WERI-Rb-1 (cell line): ENCODE measurements around the gene PAK5.

Experiments used
- DNase-seq: peaks from one replicate; pipeline ENCODE4 v3.0.0-alpha.2; 2020
- H3K27ac ChIP-seq: fragments of 250-450 bp; sonication (Bioruptor Pico); 2 replicates; pipeline ENCODE4 v1.5.1; 2020; ENCODE audit warnings: mild to moderate bottlenecking, moderate library complexity
- H3K27me3 ChIP-seq: fragments of 250-450 bp; sonication (Bioruptor Pico); 2 replicates; pipeline ENCODE4 v1.5.1; 2021; ENCODE audit warnings: mild to moderate bottlenecking, low read depth, moderate library complexity; ENCODE audit not compliant: insufficient read depth, severe bottlenecking
- H3K36me3 ChIP-seq: fragments of 250-450 bp; sonication (Bioruptor Pico); 2 replicates; pipeline ENCODE4 v1.5.1; 2020; ENCODE audit warnings: mild to moderate bottlenecking, moderate library complexity
- H3K4me3 ChIP-seq: 2 replicates; pipeline ENCODE4 v1.5.1; 2011; ENCODE audit warnings: low read depth, mild to moderate bottlenecking, control low read depth, low read length
- H3K9me3 ChIP-seq: fragments of 250-450 bp; sonication (Bioruptor Pico); 2 replicates; pipeline ENCODE4 v1.5.1; 2021; ENCODE audit warnings: mild to moderate bottlenecking, moderate library complexity; ENCODE audit not compliant: severe bottlenecking
- TF ChIP-seq, protein P1 (sequence below): IDR thresholded peaks from 2 replicates; pipeline ENCODE4 v1.5.1; 2011; ENCODE audit warnings: low read depth, mild to moderate bottlenecking, control low read depth, inconsistent platforms, low read length

The PAK5 gene

DNA sequence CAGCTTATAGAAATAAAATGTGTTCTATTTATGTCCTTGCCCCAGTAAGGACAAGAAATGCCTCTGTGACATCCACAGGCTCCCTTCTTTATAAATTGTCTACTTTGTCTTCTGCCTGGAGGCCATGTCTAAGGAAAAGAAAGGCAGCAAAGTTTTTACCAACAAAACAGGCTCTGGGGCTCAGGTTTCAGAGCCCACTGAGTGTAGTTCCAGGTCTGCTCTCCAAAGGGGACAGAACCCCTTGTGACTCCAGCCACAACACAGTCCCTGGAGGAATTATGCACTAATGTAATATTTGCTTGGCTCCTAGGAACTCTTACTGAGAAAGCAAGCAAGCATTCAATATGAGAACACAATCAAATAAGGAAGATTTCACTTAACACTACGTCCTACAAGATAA, 80.1 kb downstream of the PAK5 start:
- TF ChIP-seq, protein P1, sequence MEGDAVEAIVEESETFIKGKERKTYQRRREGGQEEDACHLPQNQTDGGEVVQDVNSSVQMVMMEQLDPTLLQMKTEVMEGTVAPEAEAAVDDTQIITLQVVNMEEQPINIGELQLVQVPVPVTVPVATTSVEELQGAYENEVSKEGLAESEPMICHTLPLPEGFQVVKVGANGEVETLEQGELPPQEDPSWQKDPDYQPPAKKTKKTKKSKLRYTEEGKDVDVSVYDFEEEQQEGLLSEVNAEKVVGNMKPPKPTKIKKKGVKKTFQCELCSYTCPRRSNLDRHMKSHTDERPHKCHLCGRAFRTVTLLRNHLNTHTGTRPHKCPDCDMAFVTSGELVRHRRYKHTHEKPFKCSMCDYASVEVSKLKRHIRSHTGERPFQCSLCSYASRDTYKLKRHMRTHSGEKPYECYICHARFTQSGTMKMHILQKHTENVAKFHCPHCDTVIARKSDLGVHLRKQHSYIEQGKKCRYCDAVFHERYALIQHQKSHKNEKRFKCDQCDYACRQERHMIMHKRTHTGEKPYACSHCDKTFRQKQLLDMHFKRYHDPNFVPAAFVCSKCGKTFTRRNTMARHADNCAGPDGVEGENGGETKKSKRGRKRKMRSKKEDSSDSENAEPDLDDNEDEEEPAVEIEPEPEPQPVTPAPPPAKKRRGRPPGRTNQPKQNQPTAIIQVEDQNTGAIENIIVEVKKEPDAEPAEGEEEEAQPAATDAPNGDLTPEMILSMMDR: no peak
- Histone ChIP-seq H3K27ac (no peak overlapping the region), H3K4me3 (no peak overlapping the region), H3K9me3 (no peaks in the 10 kb centered on the region), H3K36me3 (no peaks in the 10 kb centered on the region), H3K27me3 (no peaks in the 10 kb centered on the region)
- DNase-seq: no peak

DNA sequence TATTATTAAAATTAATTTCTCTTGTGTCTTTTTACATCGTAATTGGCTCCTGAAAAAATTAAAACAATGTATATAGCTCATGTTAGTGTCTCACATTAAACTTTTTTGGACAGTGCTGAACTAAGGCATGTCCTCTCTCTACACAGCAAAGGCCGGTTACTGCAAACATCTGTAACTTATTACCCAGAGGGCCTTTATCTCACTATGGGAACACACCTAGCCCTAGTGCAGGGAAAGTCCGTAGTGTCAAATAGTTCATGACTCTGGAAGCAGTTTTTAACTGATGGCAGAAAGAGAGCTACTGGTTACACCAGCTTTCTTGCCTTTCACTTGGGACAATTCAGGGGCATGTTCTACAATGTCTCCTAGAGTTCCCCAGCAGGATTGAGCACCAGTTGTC, 82.2 kb downstream of the PAK5 start:
- DNase-seq: no peak
- no peak overlapping the region for H3K4me3 ChIP-seq
- H3K27me3 ChIP-seq: no peaks in the 10 kb centered on the region
- TF ChIP-seq, protein P1: no peak
- H3K27ac ChIP-seq: no peak overlapping the region
- no peaks in the 10 kb centered on the region for H3K9me3 ChIP-seq
- no peaks in the 10 kb centered on the region for H3K36me3 ChIP-seq

DNA sequence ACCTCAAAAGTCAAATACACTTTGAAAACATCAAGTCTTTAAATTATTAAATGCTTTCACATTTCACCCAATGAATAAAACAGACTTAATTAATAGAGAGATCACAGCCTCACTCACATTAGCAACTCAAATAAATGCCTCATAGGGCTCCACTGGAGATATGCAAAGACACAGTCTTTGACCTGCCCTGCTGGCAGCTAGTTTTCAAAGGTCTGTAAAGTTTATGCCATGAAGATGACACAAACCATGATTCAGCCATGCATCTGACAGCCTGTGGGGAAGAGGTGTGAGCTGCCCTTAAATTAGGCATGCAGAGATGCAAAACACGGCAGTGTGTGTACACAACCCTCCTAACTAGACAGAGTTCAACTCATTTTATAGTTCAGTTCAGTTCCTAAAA, 83.6 kb downstream of the PAK5 start:
- no peaks in the 10 kb centered on the region for H3K27me3 ChIP-seq
- TF ChIP-seq, protein P1: no peak
- no peak overlapping the region for H3K4me3 ChIP-seq
- H3K9me3 ChIP-seq: no peaks in the 10 kb centered on the region
- no peak for DNase-seq
- H3K27ac ChIP-seq: no peak overlapping the region
- H3K36me3 ChIP-seq: no peaks in the 10 kb centered on the region

DNA sequence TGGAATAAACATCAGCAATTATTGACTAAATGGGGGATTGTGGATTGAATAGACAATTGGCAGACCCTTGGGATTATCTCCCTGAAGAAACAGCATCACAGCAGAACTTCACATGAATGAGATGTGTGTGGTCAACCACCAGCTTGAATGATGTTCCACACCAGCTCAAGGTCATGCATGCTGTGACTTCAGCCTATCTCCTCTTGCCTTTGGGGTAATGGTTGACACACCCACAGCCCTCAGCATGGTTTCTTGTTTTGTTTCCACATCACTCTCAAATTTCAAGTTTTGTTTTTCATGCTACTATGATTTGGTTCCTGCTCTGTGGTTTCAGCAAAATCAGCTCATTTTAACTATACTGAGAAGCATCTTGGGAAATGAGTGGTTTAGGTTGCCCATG, 94.3 kb downstream of the PAK5 start:
- H3K36me3 ChIP-seq: no peaks in the 10 kb centered on the region
- DNase-seq: no peak
- H3K9me3 ChIP-seq: no peaks in the 10 kb centered on the region
- H3K4me3 ChIP-seq: no peak overlapping the region
- H3K27me3 ChIP-seq: no peaks in the 10 kb centered on the region
- H3K27ac ChIP-seq: no peak overlapping the region
- TF ChIP-seq, protein P1: no peak

DNA sequence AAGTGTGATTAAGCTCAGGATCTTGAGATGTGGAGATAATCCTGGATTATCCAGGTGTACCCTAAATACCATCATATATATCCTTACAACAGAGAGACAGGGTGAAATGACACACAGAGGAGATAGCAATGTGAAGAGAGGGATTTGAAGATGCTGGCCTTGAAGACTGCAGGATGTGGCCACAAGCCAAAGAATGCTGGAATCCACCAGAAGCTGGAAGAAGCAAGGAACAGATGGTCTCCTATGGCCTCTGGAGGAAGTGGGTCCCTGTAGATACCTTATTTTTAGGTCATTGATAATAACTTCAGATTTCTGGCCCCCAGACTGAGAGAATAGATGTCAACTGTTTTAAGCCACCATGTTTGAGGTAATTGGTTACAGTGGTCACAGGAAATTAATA, 95.0 kb downstream of the PAK5 start:
- TF ChIP-seq, protein P1: no peak
- H3K4me3 ChIP-seq: no peak overlapping the region
- H3K9me3 ChIP-seq: no peaks in the 10 kb centered on the region
- no peaks in the 10 kb centered on the region for H3K27me3 ChIP-seq
- no peak for DNase-seq
- no peak overlapping the region for H3K27ac ChIP-seq
- no peaks in the 10 kb centered on the region for H3K36me3 ChIP-seq

DNA sequence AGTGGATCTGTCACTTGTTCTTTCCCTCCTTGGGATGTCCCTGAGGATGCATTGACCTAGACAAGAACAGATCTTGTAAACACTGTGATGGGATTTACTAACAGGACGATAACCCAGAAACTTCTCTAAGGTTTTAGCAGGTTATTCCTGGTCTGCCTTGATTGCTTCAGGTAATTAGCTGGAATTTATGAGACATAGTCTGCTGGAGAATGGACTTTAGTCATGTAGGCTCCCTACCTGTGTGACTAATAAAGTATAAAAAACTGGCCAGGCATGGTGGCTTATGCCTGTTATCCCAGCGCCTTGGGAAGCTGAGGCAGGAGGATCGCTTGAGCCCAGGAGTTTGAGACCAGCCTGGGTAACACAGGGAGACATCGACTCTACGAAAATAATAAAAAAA, 96.1 kb downstream of the PAK5 start:
- TF ChIP-seq, protein P1: no peak
- no peak for DNase-seq
- Histone ChIP-seq H3K9me3 (no peaks in the 10 kb centered on the region), H3K27ac (no peak overlapping the region), H3K36me3 (no peaks in the 10 kb centered on the region), H3K4me3 (no peak overlapping the region), H3K27me3 (no peaks in the 10 kb centered on the region)
